Measurements from ENCODE around the gene BET1. TPM values are rescaled to one million over a fixed set of nuclear protein-coding genes. Genes with fewer than 3 reads are reported as not detected.

Gene BET1
- total and polyA plus RNA-seq, 2 of the 8 experiments (the other 6 are each of a cell fraction or from before 2014, with no cell fraction given) = 20.6 to 31.7 TPM

GRCh38 chr7:94047956-94048355, 43.8 kb upstream of the BET1 start (continued):
- TF ChIP-seq CHD7 (IDR thresholded peaks at IDR 0.05; ENCODE audit: insufficient replicate concordance, low read length) (no peak), POLR2A (IDR thresholded peaks at IDR 0.05; ENCODE audit: control extremely low read depth in 1 of 2, low read depth in 2 of 2, low read length in 2 of 2) (no peak)
